Cardiac muscle cell (in vitro differentiated cells and primary cell): Measurements from ENCODE around the gene SCYGR5. TPM values are rescaled to one million over a fixed set of nuclear protein-coding genes. Genes with fewer than 3 reads are reported as not detected.

Experiments used
- DNase-seq, 2 donors: peaks; one replicate each; pipeline versions ENCODE4 v3.0.0 to v3.0.0-alpha.2; 2010 to 2017; ENCODE audit warnings: low read depth in 1 of 2, low spot score in 1 of 2
- H3K27ac ChIP-seq: fragments of 200-600 bp; sonication (generic); 2 replicates; pipeline ENCODE4 v1.5.1; 2016
- H3K27me3 ChIP-seq: fragments of 200-600 bp; sonication (generic); 2 replicates; pipeline ENCODE4 v1.6.0; 2016; ENCODE audit warnings: control low read depth
- H3K36me3 ChIP-seq: fragments of 200-600 bp; sonication (generic); 2 replicates; pipeline ENCODE4 v1.5.1; 2016; ENCODE audit warnings: control low read depth
- H3K4me1 ChIP-seq: fragments of 200-600 bp; sonication (generic); 2 replicates; pipeline ENCODE4 v1.8.1; 2017; ENCODE audit warnings: low read depth, mild to moderate bottlenecking, mixed run types
- H3K4me3 ChIP-seq: fragments of 200-600 bp; sonication (generic); 2 replicates; pipeline ENCODE4 v1.5.1; 2016; ENCODE audit warnings: mild to moderate bottlenecking
- H3K9me3 ChIP-seq: fragments of 200-600 bp; sonication (generic); 2 replicates; pipeline ENCODE4 v1.5.1; 2017; ENCODE audit warnings: low read depth, mild to moderate bottlenecking, control low read depth
- CTCF ChIP-seq: IDR thresholded peaks from 2 replicates; pipeline ENCODE4 v1.5.1; 2012; ENCODE audit warnings: low read depth, mild to moderate bottlenecking, low read length
- polyA plus RNA-seq: library from polyadenylated mRNA; unstranded; fragments of >200 nt; fragmentation: Nextera tagmentation; extraction: Ambion mirVana; gene quantifications from 2 replicates; pipeline ENCODE4 v1.2.1, GENCODE V29; 2016
- total RNA-seq: library from RNA; depleted of rRNA; stranded (reverse); fragments of >200 nt; gene quantifications from 2 replicates; pipeline ENCODE4 v1.2.3, GENCODE V29; 2016

SCYGR5 gene
- total and polyA plus RNA-seq, 2 experiments from 2014 or later = not detected

GRCh38 chr2:227627769-227628168, 38.8 kb upstream of the SCYGR5 start:
- TF ChIP-seq CTCF = no peak
- no peak for DNase-seq
- H3K4me1 ChIP-seq = no peaks in the 10 kb centered on the region
- no peak overlapping the region for H3K4me3 ChIP-seq
- no peaks in the 10 kb centered on the region for H3K9me3 ChIP-seq
- H3K36me3 ChIP-seq = no peaks in the 10 kb centered on the region
- H3K27ac ChIP-seq = no peak overlapping the region
- no peaks in the 10 kb centered on the region for H3K27me3 ChIP-seq

- H3K27ac ChIP-seq = no peak overlapping the region
- DNase-seq = no peak
- H3K4me3 ChIP-seq = no peak overlapping the region
- no peaks in the 10 kb centered on the region for H3K27me3 ChIP-seq
- no peaks in the 10 kb centered on the region for H3K4me1 ChIP-seq
- no peaks in the 10 kb centered on the region for H3K9me3 ChIP-seq
- no peaks in the 10 kb centered on the region for H3K36me3 ChIP-seq
- no peak for TF ChIP-seq CTCF
Measured at GRCh38 chr2:227629435-227629834, 37.2 kb upstream of the SCYGR5 start.

- Histone ChIP-seq H3K27ac (no peak overlapping the region), H3K36me3 (no peaks in the 10 kb centered on the region), H3K4me3 (no peak overlapping the region), H3K4me1 (no peaks in the 10 kb centered on the region), H3K9me3 (no peaks in the 10 kb centered on the region), H3K27me3 (no peaks in the 10 kb centered on the region)
- DNase-seq = no peak
- TF ChIP-seq CTCF = no peak
Measured at GRCh38 chr2:227630322-227630721, 36.3 kb upstream of the SCYGR5 start.

GRCh38 chr2:227632827-227633226, 33.8 kb upstream of the SCYGR5 start:
- no peaks in the 10 kb centered on the region for H3K9me3 ChIP-seq
- H3K27me3 ChIP-seq = no peaks in the 10 kb centered on the region
- no peak for DNase-seq
- H3K36me3 ChIP-seq = no peaks in the 10 kb centered on the region
- H3K4me3 ChIP-seq = no peak overlapping the region
- TF ChIP-seq CTCF = no peak
- no peak overlapping the region for H3K27ac ChIP-seq
- H3K4me1 ChIP-seq = no peaks in the 10 kb centered on the region

- TF ChIP-seq CTCF = no peak
- no peak for DNase-seq
- Histone ChIP-seq H3K4me1 (no peaks in the 10 kb centered on the region), H3K9me3 (no peaks in the 10 kb centered on the region), H3K27me3 (no peaks in the 10 kb centered on the region), H3K36me3 (no peaks in the 10 kb centered on the region), H3K4me3 (no peak overlapping the region), H3K27ac (no peak overlapping the region)
Measured at GRCh38 chr2:227634201-227634600, 32.4 kb upstream of the SCYGR5 start.

- no peaks in the 10 kb centered on the region for H3K36me3 ChIP-seq
- no peaks in the 10 kb centered on the region for H3K9me3 ChIP-seq
- H3K4me1 ChIP-seq = no peaks in the 10 kb centered on the region
- DNase-seq = peak in 1 of 2 donors; percentile 91
- H3K4me3 ChIP-seq = no peak overlapping the region
- no peaks in the 10 kb centered on the region for H3K27me3 ChIP-seq
- no peak for TF ChIP-seq CTCF
- H3K27ac ChIP-seq = no peak overlapping the region
Measured at GRCh38 chr2:227642656-227643055, 23.9 kb upstream of the SCYGR5 start.
